HG03378 (cell line): ENCODE results near the gene JMJD1C.

Experiments used
- ATAC-seq: cut with Tn5 transposase; IDR thresholded peaks from one replicate; pipeline ENCODE4 v1.9.1; 2021; ENCODE audit warnings: mild to moderate bottlenecking, moderate library complexity; ENCODE audit not compliant: unreplicated experiment

The JMJD1C gene

DNA sequence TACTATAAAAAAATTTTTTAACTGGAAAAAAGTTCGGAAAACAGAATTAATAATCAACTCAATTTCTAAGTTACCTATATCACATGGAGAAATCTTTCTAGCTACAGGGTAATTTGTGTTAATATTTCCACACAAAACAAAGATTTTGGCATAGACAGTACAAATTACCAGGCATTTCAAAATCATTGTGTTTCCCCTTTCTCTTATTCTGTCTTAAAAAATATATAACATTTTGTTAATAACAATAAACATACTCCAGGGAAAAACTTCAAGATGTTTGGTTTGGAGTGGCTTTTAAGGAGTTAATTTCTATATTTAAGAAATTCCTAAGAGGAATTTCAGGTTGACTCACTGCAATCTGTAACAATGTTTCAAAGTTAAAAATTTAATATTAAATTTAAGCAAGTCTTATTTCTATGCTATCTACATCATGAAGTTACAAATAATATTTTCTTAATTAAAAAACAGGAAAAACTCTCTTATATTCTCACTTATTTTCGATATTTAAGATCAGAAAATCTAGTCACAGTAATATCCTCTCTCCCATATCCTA lies 200.0 kb downstream of the JMJD1C start:
- no peak for ATAC-seq

DNA sequence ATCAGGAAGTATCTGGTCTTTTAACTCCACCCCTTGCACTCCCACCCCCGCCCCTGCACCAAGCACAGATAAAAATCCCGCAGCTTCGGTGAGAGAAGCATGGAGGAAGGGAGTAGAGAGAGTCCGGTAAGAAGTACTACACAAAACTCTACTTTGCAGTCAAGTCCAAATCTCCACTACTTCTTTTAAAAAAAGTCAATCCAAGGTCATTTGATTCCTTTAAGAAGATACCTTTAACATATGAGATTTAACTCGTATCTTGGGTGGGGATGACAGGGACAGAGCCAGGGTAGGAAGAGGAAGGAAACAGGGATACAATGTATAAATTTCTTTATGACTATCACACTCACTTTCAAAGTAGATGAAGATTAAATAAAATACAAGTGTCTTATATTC lies 200.6 kb downstream of the JMJD1C start:
- ATAC-seq, result no peak

DNA sequence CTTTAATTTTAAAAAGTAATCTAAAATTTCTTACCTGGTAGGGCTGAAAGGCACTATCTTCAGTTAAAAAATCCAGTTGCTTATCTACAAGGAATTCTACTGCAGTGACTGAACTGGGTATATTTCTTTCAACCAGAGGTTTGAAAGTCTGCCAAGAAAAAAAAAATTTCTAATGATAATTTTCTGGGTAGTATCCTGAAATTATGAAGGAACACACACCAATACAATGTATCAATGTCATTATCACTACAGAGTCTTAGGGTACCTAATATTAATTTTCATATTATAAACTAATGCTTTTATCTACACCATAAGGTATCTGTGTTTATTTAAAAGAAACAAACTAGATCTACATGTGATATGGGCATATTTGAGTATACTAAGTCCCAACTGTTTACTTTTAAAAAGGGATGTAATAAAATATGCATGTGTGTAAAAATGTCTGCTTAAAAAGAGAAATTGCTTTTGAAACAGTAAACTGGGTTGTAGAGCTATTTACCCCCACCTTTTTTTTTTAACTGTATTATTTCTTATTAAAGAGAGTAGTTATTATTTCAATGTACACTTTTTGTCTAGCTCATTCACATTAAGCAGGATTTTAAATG lies 201.1 kb downstream of the JMJD1C start:
- ATAC-seq, result no peak

DNA sequence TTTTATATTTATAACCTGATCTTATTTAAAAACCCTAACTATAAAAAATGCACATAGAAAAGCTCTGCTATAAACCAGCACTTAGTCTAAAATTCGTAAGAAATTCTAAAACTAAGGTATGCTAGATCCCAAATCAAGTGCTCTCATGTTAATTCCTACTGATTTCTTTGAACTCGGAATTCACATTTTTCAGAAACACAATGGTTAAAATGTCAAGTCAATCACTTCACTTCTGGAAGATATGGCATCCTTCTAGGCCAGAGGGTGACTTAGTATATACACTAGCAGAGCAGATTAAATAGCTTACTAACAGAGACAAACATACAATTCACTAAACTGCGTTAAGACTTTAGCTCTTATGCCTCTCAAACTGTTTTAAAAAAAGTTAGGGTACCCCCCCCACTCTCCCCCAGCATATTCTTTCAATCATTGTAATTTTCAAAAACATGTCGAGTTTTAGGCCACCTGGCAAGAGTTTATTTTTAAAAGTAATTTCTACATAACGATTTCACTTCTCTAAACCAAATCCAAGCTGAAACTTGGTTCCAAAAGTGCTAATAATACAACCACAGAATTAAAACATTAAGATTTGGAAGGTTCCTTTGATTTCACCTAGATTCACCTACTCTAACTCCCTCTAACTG lies 203.2 kb downstream of the JMJD1C start:
- no peak for ATAC-seq

DNA sequence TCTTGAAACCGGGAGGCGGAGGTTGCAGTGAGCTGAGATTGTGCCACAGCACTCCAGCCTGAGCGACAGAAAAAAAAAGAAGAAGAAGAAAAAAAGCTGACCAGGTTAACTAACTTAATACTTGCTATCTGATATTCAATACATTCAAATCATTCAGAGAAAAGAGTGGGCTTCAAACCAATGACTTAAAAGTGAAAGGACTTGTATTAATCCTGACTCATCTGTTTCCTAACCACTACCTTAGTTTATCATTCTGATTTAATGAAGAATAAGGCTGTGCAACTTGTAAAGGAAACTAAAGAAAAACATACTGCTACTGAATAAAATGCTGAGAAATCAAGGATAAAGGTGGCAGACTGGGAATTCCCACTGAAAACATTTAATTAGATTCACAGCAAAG lies 204.3 kb downstream of the JMJD1C start:
- peak; percentile 50 for ATAC-seq

DNA sequence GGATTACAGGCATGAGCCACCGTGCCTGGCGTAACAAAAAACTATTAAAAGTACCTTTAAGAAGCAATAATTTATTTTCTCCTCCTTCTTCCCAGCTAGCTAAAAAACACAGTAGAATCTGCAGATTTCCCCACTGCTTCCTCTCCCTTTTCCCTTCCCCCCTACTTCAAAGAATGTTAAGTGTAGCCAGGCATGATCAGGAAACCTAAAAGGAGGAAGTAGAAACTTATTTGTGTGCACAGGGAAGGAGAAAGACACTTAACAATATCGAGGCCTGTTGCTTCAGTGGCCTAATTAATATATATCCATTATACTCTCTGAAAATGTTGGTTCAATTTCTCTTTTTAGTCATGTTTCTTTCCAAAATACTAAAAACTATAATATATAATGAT lies 204.9 kb downstream of the JMJD1C start:
- no peak for ATAC-seq

DNA sequence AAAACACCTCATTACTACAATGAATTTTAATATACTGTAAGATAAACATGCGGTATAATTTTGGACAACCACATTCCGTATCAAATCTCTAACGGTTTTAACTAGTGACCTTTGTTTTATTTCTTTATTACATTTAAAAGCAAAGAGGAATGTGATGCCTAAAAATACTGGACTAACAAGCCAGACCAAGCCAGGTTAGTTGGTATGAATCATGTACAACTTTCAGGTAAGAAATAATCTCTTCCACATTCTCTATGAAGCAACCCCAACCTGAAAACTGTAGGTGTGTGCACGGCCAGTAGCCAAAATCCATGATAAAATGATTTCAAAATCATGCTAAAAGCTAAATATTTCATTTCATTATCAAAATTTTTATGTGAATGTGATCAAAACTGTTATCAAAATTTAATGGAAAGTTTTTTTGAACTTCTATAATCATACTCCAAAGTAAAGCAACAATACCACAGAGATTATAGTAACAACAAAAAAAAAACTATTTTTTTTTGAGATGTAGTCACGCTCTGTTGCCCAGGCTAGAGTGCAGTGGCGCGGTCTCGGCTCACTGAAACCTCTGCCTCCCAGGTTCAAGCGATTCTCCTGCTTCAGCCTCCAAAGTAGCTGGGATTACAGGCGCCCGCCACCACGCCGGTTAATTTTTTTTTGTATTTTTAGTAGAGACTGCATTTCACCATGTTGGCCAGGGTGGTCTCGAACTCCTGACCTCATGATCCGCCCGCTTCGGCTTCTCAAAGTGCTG lies 205.5 kb downstream of the JMJD1C start:
- no peak for ATAC-seq

DNA sequence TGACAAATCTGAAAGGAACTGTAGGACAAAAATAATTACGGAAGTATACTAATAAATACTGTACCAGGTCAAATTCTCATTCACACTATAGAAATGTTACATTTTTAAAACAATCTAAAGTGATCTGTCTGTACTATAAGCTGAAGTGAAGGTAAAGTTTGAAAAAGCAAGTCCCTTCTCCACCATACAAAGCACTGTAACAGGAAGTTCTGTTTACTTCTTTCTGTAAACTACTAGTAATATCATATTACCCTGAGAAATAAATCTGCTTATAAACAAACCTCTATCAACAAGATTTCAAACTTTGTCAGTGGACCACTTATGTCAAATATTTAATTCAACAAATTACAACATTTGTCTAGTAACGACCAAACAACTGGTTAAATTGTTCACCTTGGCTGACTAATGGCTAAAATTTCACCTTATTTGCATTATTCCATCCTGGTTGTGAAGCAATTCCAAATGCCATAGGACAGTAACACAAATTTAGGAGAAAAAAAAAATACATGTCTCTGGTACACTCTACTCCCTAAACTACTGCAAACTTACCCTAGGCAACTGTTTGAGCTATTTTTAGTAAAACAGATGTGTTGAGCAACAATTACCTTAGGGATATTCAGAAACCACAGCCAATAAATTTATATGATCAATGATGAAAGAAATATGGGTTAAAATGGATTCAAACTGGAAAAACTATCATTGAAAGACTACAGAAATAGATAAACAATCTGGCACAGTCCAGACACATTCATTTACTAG lies 206.7 kb downstream of the JMJD1C start:
- no peak for ATAC-seq

DNA sequence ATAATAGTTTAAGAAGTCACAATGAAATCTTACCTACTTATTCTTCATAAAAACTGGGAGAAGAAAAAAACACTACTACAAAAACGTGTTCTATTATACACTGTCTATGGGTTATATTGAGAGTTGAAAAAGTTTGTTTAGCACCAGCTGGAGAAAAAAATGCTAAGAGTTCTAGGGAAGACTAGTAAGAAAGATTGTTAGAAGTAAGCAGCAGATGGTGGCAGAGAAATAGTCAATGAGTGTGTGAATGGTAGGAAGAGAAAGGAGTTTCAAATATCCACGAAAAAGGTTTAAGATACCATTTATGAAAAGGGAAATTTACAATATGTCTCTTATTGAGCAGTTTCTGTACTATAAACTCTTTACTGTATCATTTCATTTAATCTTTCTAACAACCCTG lies 208.0 kb downstream of the JMJD1C start:
- no peak for ATAC-seq

DNA sequence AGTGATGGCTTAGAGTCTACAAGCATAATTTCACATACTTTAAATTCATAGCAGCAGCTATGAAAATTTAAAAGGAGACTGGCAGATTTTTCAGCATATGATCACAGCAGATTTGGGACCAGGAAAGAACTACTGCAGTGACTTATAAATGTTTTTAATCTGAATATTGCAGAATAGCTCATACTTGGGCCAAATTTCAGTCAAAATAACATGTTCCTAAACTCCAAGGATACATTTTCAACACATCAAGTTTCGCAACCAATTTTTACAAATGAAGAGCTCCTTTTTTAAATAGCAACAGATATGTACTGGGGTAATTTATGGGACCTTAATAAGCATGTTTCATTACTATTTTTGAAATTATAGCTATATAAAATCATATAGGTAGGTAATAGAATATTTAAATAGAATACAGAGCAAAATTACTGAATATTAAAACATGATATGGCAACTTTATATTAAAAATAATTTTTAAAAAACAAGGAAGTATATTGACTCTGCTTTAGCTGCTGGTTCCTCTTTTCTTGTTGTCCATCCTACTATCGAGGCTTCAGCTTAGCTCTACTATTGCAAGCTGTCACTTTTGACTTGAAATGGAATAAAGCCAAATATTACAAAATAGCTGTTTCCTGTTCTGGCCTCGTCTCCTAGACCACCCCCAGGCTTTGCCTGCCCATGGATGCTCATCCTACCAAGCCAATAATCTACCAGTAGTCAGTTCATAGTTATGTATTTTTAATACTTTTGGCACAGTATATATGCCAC lies 209.6 kb downstream of the JMJD1C start:
- ATAC-seq, result peak; percentile 35

DNA sequence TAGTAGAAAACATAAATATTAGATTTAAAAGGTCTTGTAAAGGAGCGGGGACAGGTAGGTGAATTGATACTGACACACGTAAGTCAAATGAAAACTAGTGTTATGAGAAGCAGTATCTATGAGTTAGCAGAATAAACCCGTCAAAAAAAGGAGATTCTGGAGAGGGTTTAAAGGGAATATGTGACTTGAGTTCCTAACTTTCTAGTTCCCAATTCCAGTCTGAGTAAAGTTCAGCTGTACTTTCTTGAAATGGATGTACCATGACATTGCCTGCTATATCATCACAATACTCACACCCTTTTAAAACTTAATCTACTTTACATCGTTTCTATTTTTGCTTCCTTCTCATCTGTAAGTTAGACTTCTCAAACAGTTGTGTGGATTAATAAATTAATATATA lies 210.5 kb downstream of the JMJD1C start:
- ATAC-seq, result no peak

DNA sequence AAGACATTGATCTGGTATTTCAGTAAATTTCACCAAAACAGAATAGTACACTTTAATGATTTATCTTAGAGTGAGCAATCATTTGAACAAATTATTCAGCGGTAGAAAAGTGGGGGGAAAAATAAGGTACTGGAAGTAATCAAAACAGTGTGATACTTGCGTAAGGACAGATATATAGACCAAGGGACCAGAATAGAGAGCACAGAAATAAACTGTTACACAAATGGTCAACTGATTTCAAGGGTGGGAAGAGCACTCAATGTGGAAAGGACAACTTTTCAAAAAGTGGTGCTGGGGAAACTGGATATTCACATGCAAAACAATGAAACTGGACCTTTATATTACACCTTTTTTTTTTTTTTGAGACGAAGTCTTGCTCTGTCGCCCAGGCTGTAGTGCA lies 212.7 kb downstream of the JMJD1C start:
- ATAC-seq, result no peak

DNA sequence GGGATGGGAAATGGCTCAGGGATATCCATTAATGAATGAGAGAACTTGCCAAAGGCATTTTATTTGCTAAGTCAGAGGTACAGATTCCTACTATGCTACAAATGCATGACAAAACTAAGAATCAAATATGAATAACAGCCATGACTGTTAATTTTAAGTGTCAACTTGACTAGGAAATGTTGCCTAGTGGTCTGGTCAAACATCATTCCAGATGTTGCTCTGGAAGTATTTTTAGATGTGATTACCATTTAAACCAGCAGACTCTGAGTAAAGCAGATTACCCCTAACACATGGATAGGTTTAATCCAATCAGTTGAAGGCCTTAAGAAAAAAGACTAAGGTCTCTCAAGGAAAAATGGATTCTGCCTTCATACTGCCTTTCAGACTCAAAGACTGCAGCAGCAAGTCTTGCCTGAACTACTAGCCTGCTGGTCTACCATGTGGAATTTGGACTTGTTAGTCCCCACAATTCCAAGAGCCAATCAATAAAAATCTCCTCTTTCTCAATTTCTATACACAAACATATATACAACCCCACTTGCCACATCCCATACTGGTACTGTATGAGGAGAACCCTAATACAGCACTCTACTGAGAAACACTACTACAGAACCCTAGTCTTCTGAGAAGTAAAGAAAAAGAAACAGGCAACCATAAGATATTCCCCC lies 213.5 kb downstream of the JMJD1C start:
- ATAC-seq, result no peak

DNA sequence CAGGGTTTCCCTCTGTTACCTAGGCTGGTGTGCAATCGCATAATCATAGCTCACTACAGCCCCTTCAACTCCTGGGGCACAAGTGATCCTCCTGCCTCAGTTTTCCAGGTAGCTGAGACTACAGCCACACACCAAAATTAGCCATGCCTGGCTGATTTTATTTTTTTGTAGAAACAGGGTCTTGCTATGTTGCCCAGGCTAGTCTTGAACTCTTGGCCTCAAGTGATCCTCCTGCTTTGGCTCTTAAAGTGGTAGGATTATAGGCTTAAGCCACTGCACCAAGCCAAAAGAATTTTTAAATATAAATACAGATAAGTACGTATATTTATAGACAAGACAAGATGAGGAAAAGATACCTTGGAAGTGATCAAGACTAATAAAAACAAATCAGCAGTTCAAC lies 215.7 kb downstream of the JMJD1C start:
- no peak for ATAC-seq

DNA sequence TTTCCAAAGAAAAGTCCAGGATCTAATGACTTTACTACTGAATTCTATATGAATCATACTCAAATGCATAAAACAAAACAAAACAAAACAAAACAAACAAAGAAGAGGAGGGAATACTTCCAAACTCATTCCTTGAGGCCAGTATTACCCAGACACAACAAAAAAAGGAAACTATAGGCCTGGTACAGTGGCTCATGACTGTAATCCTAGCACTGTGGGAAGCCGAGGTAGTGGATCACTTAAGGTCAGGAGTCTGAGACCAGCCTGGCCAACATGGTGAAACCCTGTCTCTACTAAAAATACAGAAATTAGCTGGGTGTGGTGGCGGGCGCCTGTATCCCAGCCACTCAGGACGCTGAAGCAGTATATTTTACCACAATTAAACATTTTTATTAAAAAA lies 218.0 kb downstream of the JMJD1C start:
- no peak for ATAC-seq

DNA sequence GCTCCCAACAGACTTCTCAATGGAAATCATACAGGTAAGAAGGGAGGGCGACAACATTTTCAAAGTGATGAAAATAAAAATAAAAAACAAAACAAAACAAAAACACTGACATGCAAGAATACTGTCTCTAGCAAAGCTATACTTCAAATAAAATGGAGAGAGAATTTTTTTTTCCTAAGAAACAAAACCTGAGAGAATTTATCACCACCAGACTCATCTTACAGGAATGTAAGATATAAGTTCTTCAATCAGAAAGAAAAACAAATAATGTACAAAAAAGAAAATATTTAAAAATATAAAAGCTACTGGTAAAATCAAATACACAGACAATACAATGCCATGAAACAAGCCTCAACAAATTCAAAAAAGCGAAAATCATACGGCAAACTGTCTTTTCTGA lies 219.4 kb downstream of the JMJD1C start:
- ATAC-seq, result no peak

DNA sequence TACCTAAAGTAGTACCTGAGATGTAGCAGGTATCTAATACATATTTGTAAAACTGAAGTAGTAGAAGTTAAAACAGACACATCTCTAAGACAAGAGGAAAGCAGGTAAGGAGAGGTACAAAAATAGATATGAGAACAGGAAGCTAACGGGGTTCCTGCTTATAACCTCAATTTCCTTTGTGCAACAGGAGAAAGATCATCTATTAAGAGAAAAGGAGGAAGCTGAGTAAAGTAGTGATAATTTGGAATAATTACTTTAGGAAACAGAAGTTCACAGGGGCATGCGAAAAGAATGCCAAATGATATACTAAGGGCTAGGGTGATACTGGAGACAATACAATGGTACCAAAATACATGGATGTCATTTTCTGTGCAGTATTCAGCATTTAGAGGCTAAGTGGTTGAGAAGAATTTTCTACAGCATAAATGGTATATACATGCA lies 223.9 kb downstream of the JMJD1C start:
- ATAC-seq, result no peak

DNA sequence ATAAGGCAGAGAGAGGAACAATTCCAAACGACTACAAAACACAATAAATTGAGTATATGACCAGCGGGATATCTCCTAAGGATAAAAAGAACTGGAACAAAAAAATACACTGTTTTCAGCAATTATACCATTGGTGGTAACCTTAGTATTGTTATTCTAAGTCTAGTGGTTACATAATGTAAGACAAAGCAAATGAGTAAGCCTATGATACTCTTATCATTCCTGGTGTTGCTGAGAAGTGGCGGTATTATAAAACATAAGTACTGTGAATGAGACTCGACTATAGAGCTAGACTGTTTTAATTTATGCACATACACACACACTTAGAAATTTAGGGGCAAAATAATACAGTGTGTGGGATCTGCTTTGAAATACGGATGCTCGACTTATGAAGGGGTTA lies 225.0 kb downstream of the JMJD1C start:
- ATAC-seq, result no peak

DNA sequence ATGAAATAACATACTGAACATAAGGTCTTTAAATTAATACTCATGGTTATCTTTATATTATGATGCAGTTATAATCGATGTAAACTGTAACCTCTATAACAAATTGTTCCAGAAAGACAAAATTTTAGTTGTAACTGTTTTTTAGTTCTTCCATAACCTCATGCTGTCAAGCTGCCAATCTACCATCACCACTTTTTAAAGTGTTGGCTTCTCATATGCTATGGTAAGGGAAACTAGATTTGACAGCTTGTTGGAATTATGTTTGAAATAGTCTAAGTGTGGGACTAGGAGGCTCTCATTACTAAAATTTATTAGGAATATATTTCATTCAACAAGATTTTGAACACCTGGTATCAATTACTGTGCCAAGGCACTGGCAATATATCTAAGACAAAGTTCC lies 227.3 kb downstream of the JMJD1C start:
- ATAC-seq, result no peak

DNA sequence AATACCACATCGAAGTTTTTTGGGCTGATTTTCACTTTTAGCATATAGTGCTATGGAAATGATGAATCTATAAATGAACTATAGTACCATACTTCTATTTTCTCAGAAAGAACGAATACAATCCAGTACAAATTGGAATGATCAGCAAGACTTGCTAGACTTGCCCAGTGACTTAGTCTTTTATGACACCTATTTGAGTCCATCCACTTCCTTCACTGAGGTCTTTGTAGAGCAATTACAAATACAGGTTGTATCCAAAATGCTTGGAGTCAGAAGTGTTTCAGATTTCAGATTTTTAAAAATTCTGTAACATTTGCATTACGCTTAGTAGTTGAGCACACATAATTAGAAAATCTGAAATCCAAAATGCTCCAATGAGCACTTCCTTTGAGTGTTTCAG lies 228.4 kb downstream of the JMJD1C start:
- no peak for ATAC-seq
